DND-41 (cell line): ENCODE data around the gene HIP1.
"Not testable (repeated sequence)": the region's sequence is repeated elsewhere in the genome, so short reads cannot be mapped to it uniquely, and the experiment has no call there.

Experiments
- ATAC-seq: fragments of 200-7000 bp; cut with Tn5 transposase; 3 replicates; pipeline ENCODE4 v1.9.1; 2021; ENCODE audit warnings: low read depth; ENCODE audit not compliant: insufficient read depth
- DNase-seq: peaks from one replicate; pipeline ENCODE4 v3.0.0-alpha.2; 2020
- H2AFZ ChIP-seq: 2 replicates; pipeline ENCODE4 v1.6.0; 2012; ENCODE audit warnings: low read depth, low read length
- H3K27ac ChIP-seq: 2 replicates; pipeline ENCODE4 v1.5.1; 2012; ENCODE audit warnings: low read length, inconsistent platforms
- H3K27me3 ChIP-seq: fragments of 200-600 bp; sonication (generic); 2 replicates; pipeline ENCODE4 v1.6.0; 2012; ENCODE audit warnings: low read length, mild to moderate bottlenecking, inconsistent platforms; ENCODE audit not compliant: insufficient read depth, poor library complexity
- H3K36me3 ChIP-seq: 2 replicates; pipeline ENCODE4 v1.5.1; 2012; ENCODE audit warnings: low read length, inconsistent platforms; ENCODE audit not compliant: insufficient read depth
- H3K4me1 ChIP-seq: 2 replicates; pipeline ENCODE4 v1.5.1; 2012; ENCODE audit warnings: mild to moderate bottlenecking, low read length; ENCODE audit not compliant: insufficient read depth
- H3K4me2 ChIP-seq: 2 replicates; pipeline ENCODE4 v1.6.0; 2012; ENCODE audit warnings: mild to moderate bottlenecking, moderate library complexity, low read length, inconsistent platforms; ENCODE audit not compliant: insufficient read depth
- H3K4me3 ChIP-seq, 2 experiments: fragments of 200-600 bp in 1 of 2; shearing (Covaris generic) in 1 of 2; 2 replicates each; pipeline ENCODE4 v1.5.1; 2012 to 2016; ENCODE audit warnings: inconsistent platforms in 2 of 2, low read length in 2 of 2, mild to moderate bottlenecking in 2 of 2, low read depth in 1 of 2, moderate library complexity in 1 of 2
- H3K79me2 ChIP-seq: 2 replicates; pipeline ENCODE4 v1.6.0; 2012; ENCODE audit warnings: low read length, inconsistent platforms; ENCODE audit not compliant: insufficient read depth
- H3K9ac ChIP-seq: 2 replicates; pipeline ENCODE4 v1.6.0; 2012; ENCODE audit warnings: low read depth, mild to moderate bottlenecking, inconsistent platforms, low read length, moderate library complexity
- H3K9me3 ChIP-seq: 2 replicates; pipeline ENCODE4 v1.5.1; 2012; ENCODE audit warnings: low read length, moderate library complexity, mild to moderate bottlenecking, inconsistent platforms; ENCODE audit not compliant: insufficient read depth, severe bottlenecking
- H4K20me1 ChIP-seq: 2 replicates; pipeline ENCODE4 v1.6.0; 2012; ENCODE audit warnings: low read length; ENCODE audit not compliant: insufficient read depth
- EZH2 ChIP-seq: IDR thresholded peaks from 3 replicates; pipeline ENCODE4 v1.6.1; 2012; ENCODE audit warnings: borderline replicate concordance, low read depth, mild to moderate bottlenecking, moderate library complexity, low read length, inconsistent platforms; ENCODE audit not compliant: severe bottlenecking
- TF ChIP-seq, protein P1 (sequence below): IDR thresholded peaks from 2 replicates; pipeline ENCODE4 v1.5.1; 2012; ENCODE audit warnings: borderline replicate concordance, low read length, moderate library complexity, mild to moderate bottlenecking; ENCODE audit not compliant: poor library complexity, severe bottlenecking; ENCODE audit errors: extremely low read depth

The HIP1 gene

DNA sequence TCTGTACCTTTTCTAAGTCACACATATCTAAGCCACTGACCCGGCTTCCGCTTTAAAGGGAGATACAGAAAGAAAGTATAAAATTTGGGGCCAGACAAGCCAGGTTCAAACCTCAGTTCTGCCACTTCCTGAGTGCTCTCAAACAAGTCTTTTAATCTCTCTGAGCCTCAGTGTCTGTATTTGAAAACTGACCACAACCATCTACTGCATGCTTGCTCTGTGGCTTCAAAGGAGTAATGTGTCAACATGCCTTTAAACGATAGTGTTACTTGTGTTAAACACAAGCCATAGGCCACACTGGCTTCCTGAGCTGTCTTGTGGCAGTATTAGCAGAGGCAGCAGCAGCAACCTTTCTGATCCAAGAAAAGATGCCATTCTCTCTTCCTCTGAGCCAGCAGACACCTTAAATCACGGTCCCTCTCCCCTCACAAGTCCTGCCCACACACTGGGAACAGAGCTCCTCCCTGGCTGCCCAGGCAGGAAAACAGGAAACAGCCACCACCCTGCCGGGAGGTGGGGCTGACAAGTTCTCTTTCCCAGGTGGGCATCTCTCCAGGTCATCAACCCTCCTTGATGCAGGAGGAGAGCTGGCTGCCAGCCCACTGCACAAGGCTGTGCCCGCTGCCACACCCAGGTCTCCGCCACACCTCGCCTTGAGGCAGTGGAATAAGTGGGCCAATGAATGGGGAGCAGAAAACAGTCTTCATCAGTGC lies 10.7 kb downstream of the HIP1 start:
- no peaks in the 10 kb centered on the region for H4K20me1 ChIP-seq
- TF ChIP-seq, protein P1, sequence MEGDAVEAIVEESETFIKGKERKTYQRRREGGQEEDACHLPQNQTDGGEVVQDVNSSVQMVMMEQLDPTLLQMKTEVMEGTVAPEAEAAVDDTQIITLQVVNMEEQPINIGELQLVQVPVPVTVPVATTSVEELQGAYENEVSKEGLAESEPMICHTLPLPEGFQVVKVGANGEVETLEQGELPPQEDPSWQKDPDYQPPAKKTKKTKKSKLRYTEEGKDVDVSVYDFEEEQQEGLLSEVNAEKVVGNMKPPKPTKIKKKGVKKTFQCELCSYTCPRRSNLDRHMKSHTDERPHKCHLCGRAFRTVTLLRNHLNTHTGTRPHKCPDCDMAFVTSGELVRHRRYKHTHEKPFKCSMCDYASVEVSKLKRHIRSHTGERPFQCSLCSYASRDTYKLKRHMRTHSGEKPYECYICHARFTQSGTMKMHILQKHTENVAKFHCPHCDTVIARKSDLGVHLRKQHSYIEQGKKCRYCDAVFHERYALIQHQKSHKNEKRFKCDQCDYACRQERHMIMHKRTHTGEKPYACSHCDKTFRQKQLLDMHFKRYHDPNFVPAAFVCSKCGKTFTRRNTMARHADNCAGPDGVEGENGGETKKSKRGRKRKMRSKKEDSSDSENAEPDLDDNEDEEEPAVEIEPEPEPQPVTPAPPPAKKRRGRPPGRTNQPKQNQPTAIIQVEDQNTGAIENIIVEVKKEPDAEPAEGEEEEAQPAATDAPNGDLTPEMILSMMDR = no peak
- no peak for TF ChIP-seq EZH2
- H3K27ac ChIP-seq = no peak overlapping the region
- DNase-seq = peak; percentile 30
- no peak overlapping the region for H2AFZ ChIP-seq
- H3K4me2 ChIP-seq = no peak overlapping the region
- peak; percentile 89 for ATAC-seq
- peaks cover 6% of the 10 kb centered on the region; the same call in 1 of the 2 replicates for H3K4me1 ChIP-seq
- H3K4me3 ChIP-seq = no peak overlapping the region
- no peaks in the 10 kb centered on the region for H3K36me3 ChIP-seq
- H3K9ac ChIP-seq = no peak overlapping the region
- H3K27me3 ChIP-seq = no peaks in the 10 kb centered on the region
- H3K79me2 ChIP-seq = no peaks in the 10 kb centered on the region
- no peaks in the 10 kb centered on the region for H3K9me3 ChIP-seq

DNA sequence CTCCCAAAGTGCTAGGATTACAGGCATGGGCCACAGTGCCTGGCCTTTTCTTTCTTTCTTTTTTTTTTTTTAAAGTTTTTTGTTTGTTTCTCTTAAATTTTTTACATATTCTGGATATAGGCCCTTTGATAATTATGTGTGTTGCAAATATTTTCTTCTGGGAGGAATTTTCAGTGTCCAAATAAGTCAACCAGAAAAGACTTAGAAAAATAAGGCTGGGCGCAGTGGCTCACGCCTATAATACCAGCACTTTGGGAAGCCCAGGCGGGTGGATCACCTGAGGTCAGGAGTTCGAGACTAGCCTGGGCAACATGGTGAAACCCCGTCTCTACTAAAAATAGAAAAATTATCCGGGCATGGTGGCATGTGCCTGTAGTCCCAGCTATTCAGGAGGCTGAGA lies 11.4 kb downstream of the HIP1 start:
- H3K27ac ChIP-seq, H3K9me3 ChIP-seq, ATAC-seq, H3K9ac ChIP-seq, H3K79me2 ChIP-seq, DNase-seq, H3K36me3 ChIP-seq, H3K4me3 ChIP-seq, H2AFZ ChIP-seq, H3K4me2 ChIP-seq, H4K20me1 ChIP-seq, H3K27me3 ChIP-seq, H3K4me1 ChIP-seq: not testable (repeated sequence)

DNA sequence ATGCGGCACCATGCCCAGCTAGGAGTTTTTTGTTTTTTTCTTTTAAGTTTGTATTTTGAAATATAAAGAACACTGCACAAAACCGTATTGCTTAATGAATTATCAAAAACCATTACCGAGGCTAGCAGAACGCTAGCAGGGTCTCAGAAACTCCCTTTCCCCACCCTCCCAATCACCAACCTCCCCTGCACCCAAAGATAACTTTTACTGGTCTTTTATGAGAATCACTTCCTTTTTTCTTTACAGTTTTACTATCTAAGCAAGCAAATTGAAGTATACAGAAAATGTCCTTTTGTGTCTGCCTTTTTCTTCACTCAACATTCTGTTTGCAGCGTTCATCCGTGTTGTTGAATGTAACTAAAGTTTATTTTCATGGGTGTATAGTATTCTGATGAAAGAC lies 13.4 kb downstream of the HIP1 start:
- H3K9ac ChIP-seq = no peak overlapping the region
- no peaks in the 10 kb centered on the region for H3K27me3 ChIP-seq
- no peak overlapping the region for H2AFZ ChIP-seq
- H3K4me3 ChIP-seq = no peak overlapping the region
- H3K27ac ChIP-seq = no peak overlapping the region
- H3K36me3 ChIP-seq = no peaks in the 10 kb centered on the region
- no peaks in the 10 kb centered on the region for H4K20me1 ChIP-seq
- H3K4me2 ChIP-seq = no peak overlapping the region
- TF ChIP-seq EZH2 = no peak
- TF ChIP-seq, protein P1 = no peak
- H3K9me3 ChIP-seq = no peaks in the 10 kb centered on the region
- no peak for ATAC-seq
- no peaks in the 10 kb centered on the region for H3K79me2 ChIP-seq
- no peak for DNase-seq
- peaks cover 6% of the 10 kb centered on the region; the same call in 1 of the 2 replicates for H3K4me1 ChIP-seq

DNA sequence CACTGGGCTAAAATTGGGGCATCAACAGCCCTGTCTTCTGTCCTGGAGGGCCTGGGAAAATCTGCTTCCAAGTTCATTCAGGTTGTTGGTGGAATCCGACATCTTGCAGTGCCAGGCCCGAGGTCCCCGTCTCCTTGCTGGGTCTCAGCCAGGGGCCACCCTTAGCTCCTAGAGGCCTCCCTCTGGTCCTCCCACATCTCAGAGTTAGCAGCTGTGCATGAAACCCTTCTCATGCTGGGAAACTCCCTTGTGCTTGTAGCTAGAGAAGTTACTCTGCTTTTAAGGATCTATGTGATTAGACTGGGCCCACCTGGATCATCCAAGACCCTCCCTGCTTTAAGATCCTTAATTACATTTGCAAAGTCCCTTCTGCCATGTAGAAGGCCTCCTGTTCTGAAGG lies 15.3 kb downstream of the HIP1 start:
- no peak overlapping the region for H2AFZ ChIP-seq
- H4K20me1 ChIP-seq = no peaks in the 10 kb centered on the region
- H3K4me1 ChIP-seq = peaks cover 6% of the 10 kb centered on the region; the same call in 1 of the 2 replicates
- no peak overlapping the region for H3K27ac ChIP-seq
- DNase-seq = no peak
- H3K9me3 ChIP-seq = no peaks in the 10 kb centered on the region
- H3K36me3 ChIP-seq = no peaks in the 10 kb centered on the region
- no peak for ATAC-seq
- TF ChIP-seq EZH2 = no peak
- no peak overlapping the region for H3K4me3 ChIP-seq
- H3K9ac ChIP-seq = no peak overlapping the region
- no peaks in the 10 kb centered on the region for H3K79me2 ChIP-seq
- H3K27me3 ChIP-seq = no peaks in the 10 kb centered on the region
- no peak overlapping the region for H3K4me2 ChIP-seq
